Endometrial microvascular endothelial cells (primary cell): ENCODE data around the gene CDKAL1. TPM values are rescaled to one million over a fixed set of nuclear protein-coding genes. Genes with fewer than 3 reads are reported as not detected.
"Not testable (repeated sequence)": the region's sequence is repeated elsewhere in the genome, so short reads cannot be mapped to it uniquely, and the experiment has no call there.

Source experiments
- in situ Hi-C: cut with HindIII; loops from 2 replicates; pipeline ENCODE4 v1.10.0; 2017; ENCODE audit warnings: low sequenced_read_pairs, low pct_unique_long_range_greater_than_20kb; ENCODE audit errors: inconsistent ontology term
- total RNA-seq: library from RNA; depleted of rRNA; stranded (reverse); fragments of >200 nt; gene quantifications from one replicate; pipeline ENCODE4 v1.2.3, GENCODE V29; 2015; ENCODE audit errors: inconsistent ontology term

The CDKAL1 gene
- total RNA-seq, 1 donor from 2014 or later: 15.4 TPM

DNA sequence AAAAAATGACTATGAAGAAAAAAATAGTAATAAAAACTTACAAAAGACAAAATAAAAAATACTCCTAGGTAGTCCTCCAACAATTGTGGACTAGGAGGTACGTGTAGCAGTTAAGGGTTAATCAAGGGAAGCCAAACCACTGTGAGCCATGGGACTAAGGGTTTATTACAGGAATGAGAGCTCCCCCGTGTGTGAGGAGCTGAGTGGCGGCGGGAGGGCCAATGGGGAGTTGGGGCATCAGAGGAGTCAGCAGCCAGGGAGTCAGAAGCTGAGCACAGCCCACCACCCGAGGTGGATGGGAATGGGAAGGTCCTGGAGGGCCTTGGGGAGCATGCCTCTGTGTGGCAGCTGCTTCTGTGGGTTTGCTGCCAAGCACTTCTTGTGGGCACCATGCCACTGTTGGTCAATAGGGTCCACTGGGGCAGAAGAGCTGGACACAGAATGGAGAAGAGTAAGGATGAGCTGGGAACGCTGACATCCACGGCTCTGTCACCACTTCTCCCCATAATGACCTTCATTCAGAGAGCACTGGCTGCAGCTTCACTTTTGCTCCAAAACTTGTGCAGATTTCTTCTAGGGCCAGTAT is 373.3 kb downstream of the CDKAL1 start:
- in situ Hi-C loops: no loop called here

DNA sequence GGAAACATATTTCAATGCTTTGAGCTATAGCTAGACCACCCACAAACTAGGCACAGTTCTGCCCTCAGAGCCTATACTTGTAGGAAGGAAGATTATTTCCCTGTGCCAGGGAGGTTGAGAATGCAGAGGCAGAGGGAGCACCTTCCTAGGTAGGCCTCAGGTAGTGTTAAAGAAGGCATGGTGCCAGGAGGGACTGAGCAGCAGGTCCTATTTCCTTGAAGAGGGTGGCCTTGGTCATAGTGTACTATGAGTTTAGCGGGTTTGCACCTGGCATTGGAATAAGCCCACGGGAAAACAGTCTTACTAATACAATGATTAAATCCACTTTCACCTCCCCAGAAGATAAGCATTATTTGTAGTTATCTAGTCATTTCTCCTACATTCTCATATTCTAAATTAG is 375.4 kb downstream of the CDKAL1 start:
- in situ Hi-C loops: no loop called here

DNA sequence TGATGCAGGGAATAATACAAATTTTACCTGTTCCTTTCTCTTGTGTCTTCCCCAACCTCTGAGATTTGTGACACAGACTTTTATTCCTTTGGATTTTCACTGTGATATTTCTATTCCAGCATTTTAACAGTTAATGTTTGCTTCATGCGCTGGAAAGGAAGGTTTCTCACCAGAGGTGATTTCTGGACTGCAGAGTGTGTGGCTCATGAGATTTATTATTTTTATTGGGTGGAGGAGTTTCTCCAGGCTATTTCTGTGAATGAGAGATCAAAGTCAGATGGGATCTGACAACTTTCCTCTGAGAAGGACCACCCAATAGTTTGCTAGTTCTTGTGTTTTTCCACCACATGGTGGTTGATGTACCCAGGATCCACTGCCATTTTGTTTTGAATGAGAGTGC is 377.5 kb downstream of the CDKAL1 start:
- in situ Hi-C loops: no loop called here

GRCh38 chr6:20915156-20915555 is 380.9 kb downstream of the CDKAL1 start:
- in situ Hi-C loops: no loop called here

- in situ Hi-C loops: no loop called here
Observed at GRCh38 chr6:20915626-20916025, 381.4 kb downstream of the CDKAL1 start.

DNA sequence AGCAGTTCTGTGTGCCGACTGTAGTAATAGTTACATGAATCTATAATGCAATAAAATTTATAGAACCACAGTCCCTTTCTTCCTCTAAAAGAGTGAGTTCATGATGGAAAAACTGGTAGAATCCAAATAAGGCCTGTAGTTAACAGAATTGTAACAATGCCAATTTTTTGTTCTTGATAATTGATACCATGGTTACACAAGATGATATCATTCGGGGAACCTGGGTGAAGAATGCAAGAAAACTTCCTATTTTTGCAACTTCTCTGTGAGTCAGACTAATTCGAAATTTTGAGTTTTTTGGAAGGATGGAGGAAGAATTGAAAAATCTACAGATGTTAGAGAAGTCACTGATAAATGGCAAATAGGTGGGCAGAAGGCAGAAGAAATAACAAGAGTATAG is 381.8 kb downstream of the CDKAL1 start:
- in situ Hi-C loops: no loop called here

DNA sequence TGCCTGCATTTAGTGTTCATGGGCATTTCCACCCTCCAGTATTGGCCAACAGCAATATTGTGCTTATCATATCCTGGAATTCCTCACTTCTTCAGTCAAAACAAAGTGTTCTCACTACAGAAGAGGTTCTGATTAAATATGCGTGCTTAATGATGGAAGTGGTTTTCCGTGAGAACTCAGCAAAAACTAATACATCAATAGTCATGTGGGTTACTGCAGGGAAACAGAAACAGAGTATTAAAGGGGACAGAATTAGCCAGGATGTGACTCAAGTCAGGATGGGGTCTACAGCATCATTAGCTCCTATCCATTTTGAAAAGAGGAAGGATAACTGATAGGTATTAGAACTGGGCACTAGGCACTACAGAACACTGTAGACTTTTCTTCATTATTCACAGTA is 384.6 kb downstream of the CDKAL1 start:
- in situ Hi-C loops: no loop called here

GRCh38 chr6:20919677-20920385 is 385.6 kb downstream of the CDKAL1 start:
- in situ Hi-C loops: no loop called here

DNA sequence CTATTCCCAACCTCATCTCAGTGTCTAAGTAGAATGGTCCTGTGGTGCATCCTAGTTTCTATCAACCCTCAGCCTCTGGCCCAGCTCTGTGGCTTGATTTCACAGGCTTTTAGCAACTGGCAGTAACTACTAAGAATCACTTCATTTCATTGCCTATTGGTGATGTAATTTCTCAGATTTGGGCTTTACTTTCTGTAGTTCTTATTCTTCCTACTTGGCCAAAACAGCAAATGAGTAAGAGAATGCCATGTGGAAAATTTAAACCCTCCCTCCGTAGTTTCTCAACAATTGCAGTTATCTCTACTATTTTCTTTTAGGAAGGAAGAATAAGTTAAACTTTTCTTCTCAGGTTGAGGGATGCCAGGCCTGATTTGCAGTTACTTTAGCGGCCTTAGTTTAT is 387.3 kb downstream of the CDKAL1 start:
- in situ Hi-C loops: no loop called here

DNA sequence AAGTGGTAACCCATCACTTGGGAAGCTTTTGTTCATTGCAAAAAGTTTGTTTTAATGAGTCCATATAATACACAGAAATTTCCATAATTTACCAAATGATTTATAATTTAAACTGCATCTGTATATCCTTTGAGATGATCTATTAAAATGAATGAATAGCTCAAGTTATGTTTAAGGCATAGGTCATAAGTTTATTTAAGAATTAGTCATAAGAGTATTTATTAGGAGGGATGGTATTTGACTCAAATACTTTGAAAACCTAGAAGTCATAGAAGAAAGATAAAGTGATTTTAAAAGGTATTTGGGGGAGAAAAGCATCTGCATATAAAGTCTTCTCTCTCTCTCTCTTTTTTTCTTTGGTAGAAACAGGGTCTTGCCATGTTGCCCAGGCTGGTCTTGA is 388.5 kb downstream of the CDKAL1 start:
- in situ Hi-C loops: no loop called here

GRCh38 chr6:20924094-20924493 is 389.8 kb downstream of the CDKAL1 start:
- in situ Hi-C loops: not testable (repeated sequence)

- in situ Hi-C loops: no loop called here
Observed at GRCh38 chr6:20924911-20925543, 390.8 kb downstream of the CDKAL1 start.

GRCh38 chr6:20927130-20927860 is 393.0 kb downstream of the CDKAL1 start:
- in situ Hi-C loops: no loop called here

DNA sequence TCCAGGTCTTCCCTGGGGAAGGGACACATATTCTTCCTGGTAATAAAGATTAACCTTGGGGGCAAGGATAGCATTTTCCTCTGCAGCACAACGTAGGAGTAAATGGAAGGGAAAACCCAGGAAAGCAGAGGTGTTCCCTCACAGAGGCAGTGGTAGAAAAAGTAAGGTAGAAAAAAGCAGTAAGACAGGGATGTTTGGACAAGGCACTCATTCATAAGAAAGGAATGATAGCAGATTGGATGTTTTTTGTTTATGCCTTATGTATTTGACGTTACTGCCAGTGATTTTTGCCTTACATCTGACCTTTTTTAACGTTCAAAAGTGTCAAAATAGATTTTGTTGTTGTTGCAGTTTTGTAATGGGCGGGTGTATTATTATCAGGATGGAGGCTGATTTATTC is 395.0 kb downstream of the CDKAL1 start:
- in situ Hi-C loops: no loop called here

GRCh38 chr6:20931093-20931492 is 396.8 kb downstream of the CDKAL1 start:
- in situ Hi-C loops: no loop called here

DNA sequence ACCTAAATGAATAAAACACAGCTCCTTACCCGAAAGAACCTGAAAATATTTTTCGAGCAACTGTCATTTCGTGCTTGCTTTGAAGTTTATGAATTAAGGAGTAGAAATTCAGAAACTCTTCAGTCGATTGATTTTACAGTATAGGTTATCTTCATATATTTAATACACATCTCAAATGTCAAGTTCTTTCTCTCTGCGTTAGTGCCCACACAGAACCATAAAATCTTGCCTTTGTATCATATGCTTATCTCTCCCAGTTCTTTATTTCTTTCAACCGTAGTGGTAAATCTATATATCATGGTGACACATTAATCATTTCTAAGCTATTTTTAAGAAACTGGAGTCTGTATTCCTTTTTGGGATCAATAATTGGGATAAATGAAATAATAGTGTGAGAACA is 397.5 kb downstream of the CDKAL1 start:
- in situ Hi-C loops: no loop called here

DNA sequence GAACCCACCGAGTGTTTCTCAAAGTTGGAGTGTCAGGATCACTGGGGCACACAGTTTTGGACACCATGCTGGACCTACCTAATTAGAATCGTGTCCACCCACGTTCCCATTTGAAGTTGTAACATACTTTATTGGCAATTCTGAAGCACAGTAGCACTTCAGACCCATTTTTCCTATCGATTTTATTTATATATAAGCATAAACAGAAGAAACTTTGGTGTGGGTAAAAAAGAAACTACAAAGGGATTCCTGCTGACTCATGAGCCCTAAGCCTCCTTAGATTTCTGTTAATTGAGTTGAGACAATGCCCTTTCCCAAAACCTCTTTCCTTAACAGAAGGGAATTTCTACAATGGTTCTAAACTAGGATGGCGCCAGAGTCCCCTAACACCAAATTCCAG is 398.0 kb downstream of the CDKAL1 start:
- in situ Hi-C loops: no loop called here

DNA sequence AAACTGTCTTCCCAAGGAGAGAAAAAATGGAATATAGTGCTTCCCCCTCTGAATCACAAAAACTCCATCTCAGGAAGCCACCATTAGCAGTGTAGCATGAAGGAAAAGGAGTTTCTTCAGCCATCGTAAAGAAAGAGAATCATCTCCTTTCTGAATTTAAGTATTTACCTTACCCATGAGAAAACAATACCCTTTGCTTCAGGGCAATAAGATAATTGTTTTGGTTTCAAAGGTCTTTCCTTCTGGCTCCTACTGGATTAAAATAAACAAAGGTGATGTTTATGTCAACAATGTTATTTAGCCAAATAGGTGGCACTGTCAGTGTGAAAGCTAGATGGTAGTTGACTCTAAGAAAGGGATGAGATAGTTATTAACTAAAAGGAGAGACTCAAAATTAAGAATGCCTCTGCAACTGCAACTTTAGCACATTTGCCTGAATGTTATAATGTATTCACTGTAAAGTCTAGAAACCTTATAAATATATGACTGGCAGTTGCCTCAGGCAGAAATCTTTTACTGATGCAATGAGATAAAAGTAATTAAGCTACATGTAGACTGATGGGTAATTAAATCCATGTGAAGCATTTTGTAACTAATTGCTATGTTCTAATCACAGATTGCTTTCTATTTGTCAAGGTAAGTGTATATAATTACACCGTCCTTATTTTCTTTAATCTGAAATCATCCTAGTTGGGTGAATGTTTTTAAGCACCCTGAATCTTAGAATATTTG is 399.0 kb downstream of the CDKAL1 start:
- in situ Hi-C loops: no loop called here

- in situ Hi-C loops: no loop called here
Observed at GRCh38 chr6:20936949-20937348, 402.7 kb downstream of the CDKAL1 start.
